NAMALWA (cell line): ENCODE results near the gene OR2F1.

Source experiments
- DNase-seq: peaks from one replicate; pipeline ENCODE4 v3.0.0-alpha.2; 2015; ENCODE audit warnings: low spot score

The OR2F1 gene, protein sequence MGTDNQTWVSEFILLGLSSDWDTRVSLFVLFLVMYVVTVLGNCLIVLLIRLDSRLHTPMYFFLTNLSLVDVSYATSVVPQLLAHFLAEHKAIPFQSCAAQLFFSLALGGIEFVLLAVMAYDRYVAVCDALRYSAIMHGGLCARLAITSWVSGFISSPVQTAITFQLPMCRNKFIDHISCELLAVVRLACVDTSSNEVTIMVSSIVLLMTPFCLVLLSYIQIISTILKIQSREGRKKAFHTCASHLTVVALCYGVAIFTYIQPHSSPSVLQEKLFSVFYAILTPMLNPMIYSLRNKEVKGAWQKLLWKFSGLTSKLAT

DNA sequence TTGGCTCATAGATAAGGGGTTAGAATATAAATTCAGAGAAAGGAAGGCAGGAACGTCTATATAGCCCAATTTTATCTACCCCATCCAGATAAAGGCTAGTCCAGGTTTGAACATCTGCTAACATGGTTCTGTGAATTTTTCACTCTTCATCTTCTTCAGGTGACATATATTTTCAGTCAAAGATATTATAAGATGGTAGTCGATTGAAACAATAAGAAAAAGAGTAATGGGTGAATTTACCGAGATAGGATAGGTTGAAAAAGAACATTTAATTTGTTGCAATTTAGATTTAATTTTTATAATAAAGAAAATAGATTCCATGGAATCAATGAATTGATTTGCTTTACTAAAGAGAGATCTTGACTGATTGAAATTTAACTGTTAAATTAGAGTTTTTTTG is at the start of gene OR2F1:
TSS of gene OR2F1 (plus strand) at position 301 of the 400 bp plus-strand sequence. CDS start 5,127 bp downstream, outside the sequence.
- DNase-seq, result no peak

DNA sequence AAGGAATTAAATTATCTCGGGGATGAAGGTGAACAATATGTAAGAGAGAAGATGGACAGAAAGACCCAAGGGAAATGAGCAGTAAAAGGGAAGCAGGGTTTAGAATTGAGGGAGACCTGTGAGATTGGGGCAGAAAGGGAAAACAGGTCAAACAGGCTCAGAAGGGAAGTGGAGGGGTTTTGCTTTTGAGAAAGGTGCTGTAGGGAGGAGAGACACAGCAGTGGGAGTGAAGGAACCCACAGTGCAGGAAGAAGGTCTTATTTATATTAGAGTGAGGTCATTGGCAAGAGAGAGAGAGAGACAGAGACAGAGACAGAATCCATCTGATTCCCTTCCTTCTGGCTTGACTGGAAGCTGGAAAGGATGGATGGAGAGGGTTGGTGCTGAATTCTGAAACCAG is 49.1 kb upstream of the OR2F1 start:
- DNase-seq, result no peak

DNA sequence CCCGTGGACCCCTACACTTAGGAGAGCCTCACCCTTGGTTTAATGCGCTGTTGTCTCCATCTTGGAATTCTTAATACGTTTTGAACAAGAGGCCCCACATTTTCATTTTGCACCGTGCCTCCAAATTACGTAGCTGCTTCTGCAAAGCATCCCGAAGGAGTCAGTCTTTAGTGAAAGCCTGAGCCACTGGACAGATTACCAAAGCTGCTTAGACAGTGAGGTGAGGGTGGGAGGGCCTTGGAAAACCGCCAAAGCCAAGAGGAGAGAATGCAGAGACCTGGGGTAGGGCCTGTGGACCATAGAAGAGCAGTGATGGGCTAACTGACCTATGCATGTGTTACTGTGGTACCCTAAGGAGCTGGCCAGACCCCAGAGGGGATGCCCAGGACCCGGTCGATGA is 48.5 kb upstream of the OR2F1 start:
- no peak for DNase-seq

DNA sequence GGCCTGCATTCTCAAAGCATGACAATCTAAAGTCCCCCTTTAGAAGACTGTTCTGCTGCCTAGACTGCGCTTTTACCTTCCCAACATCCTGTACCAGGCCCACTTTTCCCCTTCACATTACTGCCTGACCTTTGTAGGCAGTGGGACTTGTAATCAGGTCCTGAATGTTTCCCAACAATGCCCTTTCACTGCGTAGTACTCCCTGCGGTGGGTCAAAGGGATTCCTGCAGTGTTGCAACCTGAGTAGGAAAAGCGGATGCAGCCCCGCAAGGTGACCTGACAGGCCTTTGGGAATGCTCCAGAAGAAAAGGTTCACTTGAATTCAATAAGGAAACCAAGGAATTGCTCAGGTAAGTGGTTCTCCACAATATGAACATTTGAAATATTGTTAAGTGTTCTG is 47.7 kb upstream of the OR2F1 start:
- no peak for DNase-seq

DNA sequence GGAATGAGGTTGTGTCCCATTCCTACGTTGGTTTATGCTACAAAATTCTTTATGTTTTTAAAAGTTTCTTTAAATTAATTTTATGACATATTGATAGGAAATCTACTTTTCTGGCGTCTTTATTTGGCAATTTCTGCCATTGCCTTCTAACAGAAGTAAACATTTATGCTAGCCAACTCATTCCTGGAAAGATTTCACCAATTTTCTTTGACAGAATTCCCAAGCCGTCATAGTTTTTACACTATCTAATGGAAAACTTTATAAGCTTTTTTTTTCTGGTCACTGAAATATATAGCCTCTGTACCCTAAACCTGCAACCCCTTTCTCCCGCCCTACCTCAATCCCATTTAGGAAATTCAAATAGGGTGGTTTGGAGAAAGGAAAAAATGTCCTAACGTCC is 46.5 kb upstream of the OR2F1 start:
- DNase-seq, result no peak

DNA sequence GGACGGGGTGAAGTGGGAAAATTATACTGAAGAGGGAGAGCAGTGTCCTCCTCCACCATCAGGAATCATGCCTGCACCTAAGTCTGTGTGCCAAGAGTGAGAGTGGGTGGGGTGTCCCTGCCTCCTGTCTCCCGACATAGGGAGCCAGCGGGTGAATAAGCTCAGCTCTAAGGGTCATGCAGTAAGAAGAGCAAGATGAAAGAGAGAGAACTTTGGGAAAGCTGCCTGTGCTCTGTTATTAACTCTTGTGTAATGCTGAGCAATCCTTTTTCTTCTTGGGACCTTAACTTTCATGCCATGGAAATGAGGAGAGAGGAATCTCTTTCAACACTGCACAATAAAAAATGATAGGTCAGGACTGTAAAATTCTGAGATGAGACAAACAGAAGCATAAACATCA is 44.8 kb upstream of the OR2F1 start:
- no peak for DNase-seq

DNA sequence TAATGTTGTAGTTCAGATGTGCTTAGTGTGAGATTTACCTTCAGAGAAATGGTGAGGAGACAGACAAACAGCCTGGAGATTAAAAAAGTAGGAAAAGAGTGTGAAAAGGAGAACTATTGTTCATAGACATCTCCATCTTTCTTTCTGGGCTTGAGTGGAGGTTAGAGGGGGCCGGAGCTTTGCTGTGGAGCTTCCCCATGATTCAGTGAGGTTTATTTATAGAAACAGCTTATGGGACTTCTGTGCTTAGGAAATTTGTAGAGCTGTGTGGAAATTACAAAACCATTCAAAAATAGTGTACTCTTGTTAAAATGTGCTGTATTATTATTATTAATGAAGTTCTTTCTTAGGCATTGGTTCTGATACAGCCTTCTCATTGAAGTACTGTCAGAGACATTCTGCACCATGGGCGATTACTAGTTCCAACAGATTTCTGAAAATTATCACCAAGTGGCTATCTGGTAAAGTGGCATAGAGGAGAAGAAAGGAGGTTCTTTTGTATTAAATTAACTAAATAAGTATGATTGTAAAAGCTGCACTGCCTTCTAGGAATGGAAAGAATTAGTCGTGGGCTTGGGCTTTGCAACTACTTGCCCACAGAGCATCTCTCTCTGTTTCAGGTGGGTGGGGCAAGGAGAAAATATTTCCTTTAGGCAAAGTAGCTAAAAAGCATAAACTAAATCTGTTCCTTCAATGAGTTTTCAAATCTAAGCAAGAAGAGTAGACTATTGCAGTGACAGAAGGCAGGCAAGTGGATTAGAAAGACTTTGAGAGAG is 44.0 kb upstream of the OR2F1 start:
- DNase-seq, result no peak

DNA sequence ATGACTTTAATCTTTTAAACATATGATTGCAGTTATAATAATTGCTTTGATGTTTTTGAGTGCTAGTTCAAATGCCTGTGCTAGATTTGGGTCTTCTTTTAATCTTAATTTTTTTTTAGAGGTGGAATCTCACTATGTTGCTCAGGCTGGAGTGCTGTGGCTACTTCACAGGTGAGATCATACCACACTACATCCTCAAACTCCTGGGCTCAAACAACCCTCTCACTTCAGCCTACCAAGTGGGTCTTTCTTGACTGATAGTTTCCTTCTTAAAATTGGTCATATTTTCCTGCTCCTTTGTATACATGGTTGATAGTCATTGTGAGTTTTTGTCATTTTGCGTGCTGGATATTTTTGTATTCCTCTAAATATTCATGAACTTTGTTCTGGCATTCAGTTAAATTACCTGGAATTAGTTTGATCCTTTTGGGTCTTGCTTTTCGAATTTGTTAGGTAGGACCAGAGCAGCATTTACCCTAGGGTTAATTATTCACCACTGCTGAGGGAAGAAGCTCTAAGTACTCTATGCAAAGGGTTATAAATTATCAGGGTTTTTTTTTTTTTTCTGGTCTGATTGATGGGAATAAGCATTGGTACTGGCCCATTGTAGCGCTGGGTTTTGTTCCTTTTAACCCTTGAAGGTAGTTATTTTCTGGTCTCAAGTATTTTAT is 40.6 kb upstream of the OR2F1 start:
- no peak for DNase-seq

DNA sequence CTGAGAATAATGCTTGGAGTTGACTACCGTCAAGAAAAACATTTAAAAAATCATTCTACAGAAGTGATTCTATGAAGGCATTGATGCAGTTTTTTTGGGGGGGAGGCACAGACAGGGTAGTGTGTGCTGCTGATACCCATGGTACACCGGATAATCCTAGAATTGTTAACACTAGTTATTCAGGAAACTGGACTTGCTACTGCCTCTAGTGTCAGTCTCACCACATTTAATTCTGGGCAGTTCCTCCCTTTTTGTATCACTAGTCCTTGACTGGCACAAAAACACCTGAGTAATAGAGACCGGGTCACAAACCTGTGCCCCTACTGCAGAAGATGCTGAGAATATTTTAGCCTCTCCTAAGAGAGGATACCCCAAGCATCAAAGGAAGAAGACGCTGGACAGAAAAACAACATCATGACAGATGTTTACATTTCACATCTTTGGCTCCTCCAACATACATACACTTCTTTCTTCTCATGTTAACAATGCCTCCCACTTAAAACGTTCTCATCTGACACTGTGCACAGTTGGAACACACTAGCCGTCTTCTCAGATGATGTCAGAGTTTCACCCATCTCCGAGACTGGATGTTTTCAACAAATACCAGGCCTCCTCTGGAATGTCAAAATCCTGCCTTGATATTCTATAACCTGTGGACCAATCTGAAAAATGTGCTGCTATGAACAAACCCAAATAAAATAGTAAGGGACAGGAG is 39.5 kb upstream of the OR2F1 start:
- no peak for DNase-seq

DNA sequence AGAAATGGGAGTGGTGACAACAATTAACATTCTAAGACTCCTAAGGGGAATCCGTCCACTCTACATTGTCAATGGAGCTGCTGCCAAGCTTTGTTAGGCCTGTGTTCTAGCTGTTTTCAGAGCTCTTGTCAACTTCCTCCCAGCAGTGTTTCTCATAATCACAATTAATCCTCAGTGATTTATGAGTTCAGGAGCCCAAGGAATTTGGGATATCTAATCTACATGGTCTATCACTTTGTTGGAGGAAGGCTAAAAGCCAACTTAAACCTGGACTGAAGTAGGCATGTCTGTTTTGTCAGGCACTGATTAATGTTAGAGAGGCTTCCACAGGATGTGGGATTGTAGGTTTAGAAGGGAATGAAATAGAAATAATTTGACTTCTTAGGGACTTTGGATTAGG is 29.8 kb upstream of the OR2F1 start:
- DNase-seq, result no peak

DNA sequence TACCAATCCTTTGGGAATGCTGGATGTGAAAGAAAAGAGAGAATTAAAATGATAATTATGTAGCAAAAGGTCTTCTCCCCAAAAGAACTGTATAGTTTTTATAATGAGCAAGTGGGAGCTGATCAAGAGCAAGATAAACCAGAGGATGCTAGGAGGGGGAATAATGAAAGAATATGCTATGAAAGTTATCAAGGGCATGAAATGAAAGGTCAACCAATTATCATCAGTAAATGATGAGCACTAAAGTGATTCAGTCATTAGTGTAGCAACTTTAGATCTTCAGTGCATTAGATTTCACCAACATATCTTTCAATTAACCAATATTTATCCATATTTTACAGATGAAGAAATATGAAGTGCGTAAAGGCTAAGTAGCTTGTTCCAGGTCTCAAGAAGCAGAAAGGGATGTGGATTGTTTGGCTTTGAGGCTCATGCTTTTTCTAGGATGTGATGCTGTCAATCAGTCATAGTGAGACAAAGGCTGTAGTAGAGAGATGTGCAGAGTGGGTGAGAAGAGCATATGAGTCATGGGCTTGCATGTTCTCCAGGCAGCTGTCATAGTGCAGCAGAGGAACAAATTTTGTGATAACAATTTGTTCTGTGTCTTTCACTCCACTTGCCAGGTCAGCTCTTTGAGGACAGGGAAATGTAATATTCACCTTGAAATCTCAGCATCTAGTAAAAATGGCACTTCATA is 25.3 kb upstream of the OR2F1 start:
- DNase-seq, result no peak

DNA sequence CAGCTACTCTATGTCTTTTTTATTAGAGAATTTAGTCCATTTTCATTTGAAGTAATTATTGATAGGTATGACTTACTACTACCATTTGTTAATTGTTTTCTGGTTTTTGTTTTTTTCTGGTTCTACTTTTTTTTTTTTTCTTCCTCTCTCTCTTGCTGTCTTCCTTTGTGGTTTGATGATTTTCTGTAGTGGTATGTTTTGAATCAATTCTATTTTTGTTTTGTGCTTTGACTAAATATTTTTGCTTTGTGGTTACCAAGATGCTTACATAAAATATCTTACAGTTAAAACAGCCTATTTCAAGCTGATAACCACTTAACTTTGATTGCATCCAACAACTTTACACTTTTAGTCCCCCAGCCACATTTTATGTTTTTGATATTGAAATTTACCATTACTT is 22.9 kb upstream of the OR2F1 start:
- DNase-seq, result no peak

DNA sequence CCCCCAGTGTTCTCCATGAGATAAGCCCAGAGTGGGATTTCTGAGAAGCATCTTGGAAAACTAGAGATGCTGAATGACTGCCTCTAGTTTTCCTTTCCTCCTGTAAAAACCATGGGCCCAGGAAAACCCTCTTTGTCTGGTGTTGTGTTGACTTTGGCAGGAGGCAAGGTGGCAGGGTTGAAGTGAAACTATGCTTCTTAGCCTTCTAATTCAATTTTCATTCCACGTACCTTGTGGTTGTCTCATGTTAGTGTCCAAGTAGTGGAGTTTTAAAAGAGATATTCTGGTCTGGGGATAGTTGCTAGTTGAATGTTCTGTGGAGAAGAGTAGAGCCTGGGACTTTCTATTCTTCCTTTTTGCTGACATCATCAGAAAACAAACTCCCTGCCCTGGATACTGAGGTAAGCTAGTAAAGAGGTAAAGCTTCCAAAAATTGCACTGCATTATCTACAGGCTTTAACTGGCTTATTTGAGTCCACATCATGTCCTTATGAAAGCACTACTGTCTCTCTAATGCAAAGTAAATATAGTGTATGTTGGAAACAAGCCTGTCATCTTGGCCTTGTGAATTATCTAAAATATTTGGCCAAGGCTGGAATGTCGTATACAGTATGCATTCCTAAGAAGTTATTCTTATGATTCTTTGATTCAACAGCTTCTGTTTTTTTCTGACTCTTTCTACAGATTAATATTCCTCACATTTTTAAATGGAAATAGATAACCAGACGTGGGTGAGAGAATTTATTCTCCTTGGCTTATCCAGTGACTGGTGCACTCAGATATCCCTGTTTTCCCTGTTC is 19.9 kb upstream of the OR2F1 start, which contains the start of gene OR2F2:
TSS of gene OR2F2 (plus strand) at position 708 of the 800 bp plus-strand sequence. CDS start at position 708, 0 bp downstream.
- DNase-seq, result no peak

DNA sequence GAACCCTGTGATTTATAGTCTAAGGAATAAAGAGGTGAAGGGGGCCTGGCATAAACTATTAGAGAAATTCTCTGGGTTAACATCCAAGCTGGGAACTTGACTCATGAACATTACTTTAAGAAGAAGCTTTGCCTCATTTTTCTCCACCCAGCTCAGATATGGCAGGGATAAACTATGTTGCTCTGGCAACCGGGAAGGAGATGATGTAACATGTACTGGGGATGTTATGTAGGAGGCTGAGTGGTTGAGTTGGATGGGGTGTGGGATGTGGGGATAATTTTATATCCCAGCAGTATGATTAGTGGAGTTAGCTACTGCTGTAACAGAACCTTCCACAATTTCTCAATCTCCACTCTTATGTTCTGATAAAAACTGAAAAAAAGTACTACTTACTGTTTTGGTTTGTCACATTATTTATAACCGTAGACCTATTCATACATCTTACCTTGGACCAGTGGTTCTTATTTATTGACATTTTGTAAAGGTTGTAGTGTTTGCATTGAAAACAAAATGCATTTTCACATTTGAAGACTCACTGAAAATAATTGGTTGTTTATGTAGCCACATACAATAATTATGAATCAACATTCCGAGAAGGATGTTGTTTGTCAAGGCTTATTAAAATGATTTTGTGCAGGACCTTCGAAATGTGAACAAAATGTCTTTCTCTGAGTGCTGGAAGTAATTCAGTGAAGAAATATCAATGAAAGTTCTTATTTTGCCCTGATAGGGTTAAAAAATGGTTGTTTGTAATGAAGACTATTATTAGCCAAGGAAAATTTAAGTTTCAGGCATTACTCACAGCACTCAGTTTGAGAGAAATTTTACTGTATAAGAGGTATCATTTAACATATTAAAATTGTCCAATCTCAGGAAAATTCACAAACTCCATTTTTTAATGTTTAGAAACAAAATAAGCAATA is 18.3 kb upstream of the OR2F1 start:
- no peak for DNase-seq

DNA sequence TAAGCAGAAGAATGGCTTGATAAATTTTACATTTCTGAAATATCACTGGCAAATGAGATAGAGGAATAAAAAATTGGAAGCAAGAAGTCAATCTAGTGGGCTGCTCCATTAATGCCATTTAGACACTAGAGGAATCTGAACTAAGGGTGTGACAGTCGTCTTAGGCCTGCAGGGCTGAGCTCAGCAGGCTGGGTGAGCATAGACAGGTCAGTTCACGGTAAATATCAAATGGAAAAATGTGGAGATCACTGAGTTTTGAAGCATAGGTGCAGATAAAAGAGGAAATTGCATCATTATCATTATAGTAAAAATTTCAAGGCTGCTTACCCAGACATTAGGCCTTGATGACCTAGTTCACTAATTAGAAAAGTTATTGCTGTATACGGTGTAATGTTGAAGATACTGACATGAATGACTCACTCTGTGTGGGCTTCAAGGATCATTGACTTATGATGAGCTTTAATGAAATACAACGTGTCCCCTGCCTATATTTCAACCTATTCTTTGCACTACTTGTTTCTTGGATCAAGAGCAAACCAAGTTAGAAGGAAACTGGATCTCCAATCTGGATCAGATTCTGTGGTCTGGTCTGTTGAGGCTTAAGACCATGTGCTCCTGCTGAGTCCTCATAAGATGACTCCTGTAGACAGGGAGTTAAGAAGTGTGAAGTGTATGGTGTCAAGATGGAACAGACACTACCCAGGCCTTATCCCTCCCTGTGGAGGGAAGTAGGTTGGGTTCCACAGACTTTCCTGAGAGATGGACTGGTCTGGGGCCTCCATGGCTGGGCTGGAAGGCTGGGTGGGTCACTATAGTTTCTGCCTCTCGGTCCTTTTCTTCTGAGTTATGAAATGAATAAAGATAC is 16.0 kb upstream of the OR2F1 start:
- no peak for DNase-seq

DNA sequence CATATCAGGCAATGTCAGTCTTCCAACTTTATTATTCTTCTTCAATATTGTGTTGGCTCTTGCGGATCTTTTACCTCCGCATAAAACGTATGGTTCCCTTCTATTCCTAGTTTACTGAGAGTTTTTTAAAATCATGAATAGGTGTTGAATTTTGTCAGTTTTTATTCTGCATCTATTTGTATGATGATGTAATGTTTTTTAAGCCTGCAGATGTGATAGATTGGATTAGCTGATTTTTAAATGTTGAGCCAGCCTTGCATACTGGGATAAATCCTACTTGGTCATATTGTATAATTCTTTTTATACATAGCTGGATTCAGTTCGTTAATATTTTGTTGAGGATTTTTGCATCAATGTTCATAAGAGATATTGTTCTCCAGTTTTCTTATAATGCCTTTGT is 9.2 kb upstream of the OR2F1 start:
- no peak for DNase-seq

DNA sequence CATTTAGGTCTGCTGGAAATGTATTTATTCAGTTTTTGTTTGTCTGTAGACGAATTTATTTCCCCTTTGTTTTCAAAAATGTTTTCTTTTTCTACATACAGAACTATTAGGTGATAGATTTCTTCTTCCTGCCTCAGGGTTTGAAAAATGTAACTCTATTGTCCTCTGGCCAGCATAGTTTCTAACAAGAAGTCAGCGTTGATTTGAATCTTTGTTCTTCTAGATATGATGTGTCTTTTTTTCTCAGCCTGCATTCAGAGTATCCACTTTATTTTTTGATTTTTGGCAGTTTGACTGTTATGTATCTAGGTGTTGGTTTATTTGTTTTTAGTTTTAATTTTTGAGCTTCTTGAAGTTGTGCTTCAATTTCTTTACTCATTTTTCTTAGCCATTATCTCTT is 7.5 kb upstream of the OR2F1 start:
- DNase-seq, result no peak

DNA sequence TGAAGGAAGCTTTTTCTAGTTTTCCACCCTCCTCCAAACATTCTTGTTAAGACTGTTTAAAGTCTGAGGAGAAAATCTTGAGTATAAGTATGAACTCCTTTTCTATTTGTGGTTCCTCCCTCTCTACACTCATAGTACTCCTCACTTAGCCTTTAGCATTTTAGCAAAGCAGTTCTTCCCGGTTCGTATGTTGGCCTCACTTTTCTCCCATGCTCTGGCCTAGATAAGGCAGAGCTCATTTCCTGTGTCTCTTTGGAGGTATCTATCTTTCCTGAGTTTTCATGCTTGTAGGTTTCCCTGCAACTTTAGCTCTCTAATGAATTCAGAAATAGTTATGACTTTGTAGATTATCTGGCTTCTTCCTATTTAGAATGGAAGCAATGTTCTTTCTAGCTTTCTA is 5.9 kb upstream of the OR2F1 start:
- no peak for DNase-seq

DNA sequence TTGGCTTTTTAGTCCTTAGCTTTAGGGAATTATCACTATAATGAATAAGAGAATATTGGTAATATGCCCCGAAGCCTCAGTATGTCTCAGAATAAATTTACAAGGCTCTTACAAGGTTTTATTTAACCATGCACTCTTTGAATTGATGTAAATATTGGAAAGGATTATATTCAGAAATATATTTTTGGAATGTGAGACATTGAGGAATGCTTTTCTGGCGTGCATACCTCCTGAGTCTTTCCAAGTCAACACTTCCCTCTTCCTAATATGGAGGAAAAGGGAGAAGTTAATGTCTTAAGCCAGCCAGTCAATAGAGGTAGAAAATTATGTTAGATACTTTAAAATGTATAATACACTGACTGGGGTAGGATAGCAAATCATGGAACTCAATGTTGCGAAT is 1.2 kb upstream of the OR2F1 start:
- DNase-seq, result no peak
